BJ (cell line): ENCODE data around the gene MROH2B. TPM values are rescaled to one million over a fixed set of nuclear protein-coding genes. Genes with fewer than 3 reads are reported as not detected.

Experiments used
- CTCF ChIA-PET: fragments of 350-600 bp; formaldehyde crosslinking; extraction: SDS; loops from one replicate; lab custom pipeline; 2021; ENCODE audit warnings: antibody characterized with exemption, inconsistent platforms; lab: Yijun Ruan, JAX
- POLR2A ChIA-PET: fragments of 300-600 bp; sonication (Branson Sonifier 250); formaldehyde crosslinking; extraction: SDS; loops from one replicate; lab custom pipeline; 2021; ENCODE audit warnings: antibody characterized with exemption; lab: Charles Lee
- DNase-seq: peaks from one replicate; pipeline ENCODE4 v3.0.0-alpha.2; 2011; ENCODE audit warnings: low read depth
- H3K27me3 ChIP-seq: 2 replicates; pipeline ENCODE4 v1.6.0; 2011; ENCODE audit warnings: low read length; ENCODE audit not compliant: control insufficient read depth, insufficient read depth
- H3K36me3 ChIP-seq: 2 replicates; pipeline ENCODE4 v1.5.1; 2011; ENCODE audit warnings: low read length; ENCODE audit not compliant: control insufficient read depth, insufficient read depth
- H3K4me3 ChIP-seq: 2 replicates; pipeline ENCODE4 v1.5.1; 2011; ENCODE audit warnings: low read depth, mild to moderate bottlenecking, control low read depth, low read length
- CTCF ChIP-seq: IDR thresholded peaks from 2 replicates; pipeline ENCODE4 v1.5.1; 2011; ENCODE audit warnings: low read depth, mild to moderate bottlenecking, control low read depth, inconsistent platforms, low read length, moderate library complexity; ENCODE audit not compliant: insufficient read depth
- polyA plus RNA-seq: library from polyadenylated mRNA; depleted of rRNA; stranded (reverse); fragments of >200 nt; gene quantifications from 2 replicates; pipeline ENCODE4 v1.2.3, GENCODE V29; 2011

The MROH2B gene
- polyA plus RNA-seq, 1 experiment = not detected

DNA sequence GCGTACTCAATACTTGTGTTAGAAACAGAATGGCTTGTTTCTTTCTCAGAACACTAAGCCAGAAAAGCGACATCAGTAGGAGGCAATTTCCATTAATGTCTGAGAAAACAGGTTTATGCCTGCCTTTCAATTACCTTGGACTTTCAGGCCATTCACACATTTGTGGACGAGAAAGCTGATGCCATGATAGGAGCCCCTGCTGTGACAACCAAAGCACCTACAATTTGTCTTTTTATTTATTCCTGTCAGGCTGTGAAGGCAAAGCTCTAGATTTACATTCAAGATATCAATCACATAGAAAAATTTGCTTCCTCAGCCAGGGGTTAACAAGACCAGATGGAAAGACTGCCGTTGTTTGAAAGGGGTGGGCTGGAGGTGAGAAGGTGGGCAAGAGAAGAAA, 85.6 kb downstream of the MROH2B start:
- Histone ChIP-seq H3K36me3 (no peaks in the 10 kb centered on the region), H3K4me3 (no peak overlapping the region), H3K27me3 (no peaks in the 10 kb centered on the region)
- POLR2A ChIA-PET = no interaction called here
- no peak for TF ChIP-seq CTCF
- DNase-seq = no peak
- CTCF ChIA-PET = no interaction called here

- peak; percentile 42 for DNase-seq
- ChIA-PET CTCF (no interaction called here), POLR2A (no interaction called here)
- Histone ChIP-seq H3K27me3 (no peaks in the 10 kb centered on the region), H3K4me3 (no peak overlapping the region), H3K36me3 (no peaks in the 10 kb centered on the region)
- no peak for TF ChIP-seq CTCF
Observed at GRCh38 chr5:40984884-40985283, 86.3 kb downstream of the MROH2B start.

DNA sequence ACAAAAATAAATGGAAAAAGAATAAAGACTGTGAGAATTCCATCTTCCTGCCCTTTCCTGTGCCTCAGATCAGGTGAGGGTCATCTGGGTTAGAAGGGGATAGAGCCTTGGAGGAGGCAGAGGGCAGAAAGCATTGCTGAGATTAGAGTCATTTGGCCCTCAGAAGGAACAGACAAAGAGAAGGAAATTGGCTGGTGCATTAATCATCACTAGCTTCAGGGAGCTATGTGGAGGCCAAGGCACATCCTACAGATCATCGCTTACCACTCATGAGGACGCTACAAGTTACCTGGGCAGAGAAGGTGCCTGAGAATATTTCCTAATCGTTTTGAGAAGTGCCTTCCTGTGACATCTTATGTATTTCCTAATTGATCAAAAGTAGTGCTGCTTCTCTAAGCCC, 87.4 kb downstream of the MROH2B start:
- ChIA-PET POLR2A (no interaction called here), CTCF (interaction anchor here (0.6 kb wide), 1 partner anchor 31 kb away, joined by 3 read pairs; no protein-coding TSS in a partner anchor)
- DNase-seq = no peak
- Histone ChIP-seq H3K4me3 (no peak overlapping the region), H3K27me3 (no peaks in the 10 kb centered on the region), H3K36me3 (no peaks in the 10 kb centered on the region)
- no peak for TF ChIP-seq CTCF

GRCh38 chr5:40981420-40981819, 89.7 kb downstream of the MROH2B start:
- no peak for TF ChIP-seq CTCF

GRCh38 chr5:40976836-40977235, 94.3 kb downstream of the MROH2B start:
- no peak for TF ChIP-seq CTCF
- ChIA-PET CTCF (interaction anchor here (0.8 kb wide), 1 partner anchor 168 kb away, joined by 3 read pairs; no protein-coding TSS in a partner anchor), POLR2A (no interaction called here)
- no peak overlapping the region for H3K4me3 ChIP-seq
- no peaks in the 10 kb centered on the region for H3K27me3 ChIP-seq
- no peak for DNase-seq
- no peaks in the 10 kb centered on the region for H3K36me3 ChIP-seq

More at GRCh38 chr5:40981420-40981819, 89.7 kb downstream of the MROH2B start:
- POLR2A ChIA-PET = no interaction called here
- no peak for DNase-seq
- no peak overlapping the region for H3K4me3 ChIP-seq
- H3K36me3 ChIP-seq = no peaks in the 10 kb centered on the region
- no peaks in the 10 kb centered on the region for H3K27me3 ChIP-seq
- CTCF ChIA-PET = no interaction called here
